ENCODE data around the gene NSD2.
"Not testable (repeated sequence)": the region's sequence is repeated elsewhere in the genome, so short reads cannot be mapped to it uniquely, and the experiment has no call there.

NSD2 gene

GRCh38 chr4:1999308-1999707 lies 128.1 kb downstream of the NSD2 start:
- DNase-seq (ENCODE audit: low read depth, low spot score) = not testable (repeated sequence)

- DNase-seq (ENCODE audit: low read depth, low spot score) = not testable (repeated sequence)
Measured at GRCh38 chr4:2003361-2003760, 132.2 kb downstream of the NSD2 start.

- no peak for DNase-seq (ENCODE audit: low read depth, low spot score)
Measured at GRCh38 chr4:2006367-2006766, 135.2 kb downstream of the NSD2 start.

- DNase-seq (ENCODE audit: low read depth, low spot score) = no peak
Measured at GRCh38 chr4:2006956-2007653, 135.9 kb downstream of the NSD2 start.

- DNase-seq (ENCODE audit: low read depth, low spot score) = no peak
Measured at GRCh38 chr4:2007804-2008670, 136.8 kb downstream of the NSD2 start.

GRCh38 chr4:2008671-2008920 lies 137.4 kb downstream of the NSD2 start:
- no peak for DNase-seq (ENCODE audit: low read depth, low spot score)

- peak; percentile 91 for DNase-seq (ENCODE audit: low read depth, low spot score)
Measured at GRCh38 chr4:2008921-2009650, 137.9 kb downstream of the NSD2 start, which contains the start of gene NELFA. NELFA (minus strand) TSS chr4:2008974; CDS start chr4:2008959, 15 bp downstream.

GRCh38 chr4:2009651-2010233 lies 138.5 kb downstream of the NSD2 start:
- no peak for DNase-seq (ENCODE audit: low read depth, low spot score)

GRCh38 chr4:2011583-2011982 lies 140.4 kb downstream of the NSD2 start:
- DNase-seq (ENCODE audit: low read depth, low spot score) = no peak

- no peak for DNase-seq (ENCODE audit: low read depth, low spot score)
Measured at GRCh38 chr4:2015008-2015407, 143.8 kb downstream of the NSD2 start.

GRCh38 chr4:2021358-2022018 lies 150.3 kb downstream of the NSD2 start:
- not testable (repeated sequence) for DNase-seq (ENCODE audit: low read depth, low spot score)

GRCh38 chr4:2024683-2025082 lies 153.5 kb downstream of the NSD2 start:
- DNase-seq (ENCODE audit: low read depth, low spot score) = no peak

- no peak for DNase-seq (ENCODE audit: low read depth, low spot score)
Measured at GRCh38 chr4:2025817-2026216, 154.6 kb downstream of the NSD2 start.

- DNase-seq (ENCODE audit: low read depth, low spot score) = not testable (repeated sequence)
Measured at GRCh38 chr4:2027120-2027519, 155.9 kb downstream of the NSD2 start.

GRCh38 chr4:2031161-2031560 lies 160.0 kb downstream of the NSD2 start:
- DNase-seq (ENCODE audit: low read depth, low spot score) = not testable (repeated sequence)
